ENCODE data around the gene CFAP65.

DNA sequence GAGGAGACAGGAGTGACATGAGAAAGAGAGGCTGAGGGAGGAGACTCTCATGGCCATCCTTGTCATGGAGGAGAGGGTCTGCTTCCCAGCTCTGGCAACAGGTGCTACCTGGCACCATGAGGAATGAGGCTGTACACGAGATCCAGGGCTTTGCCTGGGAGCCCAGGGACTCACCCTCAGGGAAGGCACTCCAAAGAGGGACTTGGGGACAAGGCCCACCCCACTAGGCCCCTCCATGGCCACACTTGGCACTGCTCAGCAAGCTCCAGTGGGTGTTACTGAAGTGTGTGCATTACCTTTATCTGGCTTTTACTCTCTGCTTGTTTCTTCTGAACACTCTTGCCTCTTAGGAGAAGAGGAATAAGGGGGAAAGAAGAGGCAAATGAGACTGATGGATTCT, 2.7 kb downstream of the CFAP65 start:
- TF ChIP-seq TBP (optimal IDR thresholded peaks at IDR 0.05; ENCODE audit: low read depth, low read length) = no peak
- TF ChIP-seq TAF1 (IDR thresholded peaks at IDR 0.05; ENCODE audit: control insufficient read depth, extremely low read depth, insufficient read depth, low read length, severe bottlenecking) = no peak
- TF ChIP-seq SAP30 (IDR thresholded peaks at IDR 0.05; ENCODE audit: borderline replicate concordance, insufficient read depth, low read depth, low read length, poor library complexity, severe bottlenecking) = no peak
- TF ChIP-seq ZNF197 (CRISPR knock-in tag; IDR thresholded peaks at IDR 0.05; ENCODE audit: low read depth) = no peak
- no peak for TF ChIP-seq ZNF133 (CRISPR knock-in tag; IDR thresholded peaks at IDR 0.05)
- TF ChIP-seq EZH2 (IDR thresholded peaks at IDR 0.05; ENCODE audit: borderline replicate concordance, low read depth, low read length) = no peak

All from K562 (cell line).